NOMO-1 (cell line): ENCODE results near the gene CREB1.

ENCODE experiments used
- DNase-seq, 2 experiments: peaks; one replicate each; lab custom pipeline; 2025; ENCODE audit not compliant: unreplicated experiment in 2 of 2; lab: John Stamatoyannopoulos, UW

CREB1 gene

DNA sequence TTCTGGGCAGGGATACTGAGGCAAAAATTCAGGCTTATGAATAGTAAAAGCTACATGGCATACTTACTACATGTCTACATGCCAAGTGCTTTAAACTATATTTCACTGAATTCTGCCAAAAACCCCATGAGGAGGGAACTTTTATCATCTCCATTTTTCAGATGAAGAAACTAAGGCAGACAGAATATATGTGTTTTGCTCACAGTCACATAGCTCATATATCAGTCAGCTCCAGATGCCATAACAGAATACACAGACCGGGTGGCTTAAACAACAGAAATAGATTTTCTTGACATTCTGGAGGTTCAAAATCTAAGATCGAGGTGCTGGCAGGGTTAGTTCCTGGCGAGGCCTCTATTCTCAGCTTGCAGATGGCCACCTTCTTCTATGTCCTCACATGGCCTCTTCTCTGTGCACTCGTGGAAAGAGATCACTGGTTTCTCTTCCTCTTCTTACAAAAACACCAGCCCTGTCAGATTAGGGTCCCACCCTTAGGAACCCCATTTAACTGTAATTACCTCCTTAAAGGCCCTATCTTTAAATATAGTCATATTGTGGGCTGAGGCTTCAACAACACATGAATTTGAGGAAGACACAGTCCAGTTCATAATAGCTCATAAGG lies 27.1 kb upstream of the CREB1 start:
- DNase-seq: peak; percentile 74 to 89

DNA sequence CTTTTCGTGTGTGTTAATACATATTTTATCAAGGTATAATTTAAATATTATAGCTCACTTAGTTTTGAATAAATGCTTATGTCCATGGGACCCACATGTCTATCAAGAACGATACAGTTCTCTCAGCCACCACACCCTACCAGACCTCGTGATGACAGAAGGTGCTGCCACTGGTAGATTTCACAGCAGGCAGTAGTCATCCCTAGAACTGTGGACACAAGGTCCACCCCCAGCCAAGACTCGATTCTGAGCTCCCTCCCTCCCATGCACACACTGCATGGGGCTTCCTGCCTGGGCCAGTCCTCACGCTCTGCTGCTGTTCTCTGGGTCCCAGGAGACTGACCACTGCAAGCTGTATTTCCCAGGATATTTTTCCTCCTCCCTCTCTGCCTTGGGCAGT lies 26.5 kb upstream of the CREB1 start:
- DNase-seq: peak; percentile 55 to 75

DNA sequence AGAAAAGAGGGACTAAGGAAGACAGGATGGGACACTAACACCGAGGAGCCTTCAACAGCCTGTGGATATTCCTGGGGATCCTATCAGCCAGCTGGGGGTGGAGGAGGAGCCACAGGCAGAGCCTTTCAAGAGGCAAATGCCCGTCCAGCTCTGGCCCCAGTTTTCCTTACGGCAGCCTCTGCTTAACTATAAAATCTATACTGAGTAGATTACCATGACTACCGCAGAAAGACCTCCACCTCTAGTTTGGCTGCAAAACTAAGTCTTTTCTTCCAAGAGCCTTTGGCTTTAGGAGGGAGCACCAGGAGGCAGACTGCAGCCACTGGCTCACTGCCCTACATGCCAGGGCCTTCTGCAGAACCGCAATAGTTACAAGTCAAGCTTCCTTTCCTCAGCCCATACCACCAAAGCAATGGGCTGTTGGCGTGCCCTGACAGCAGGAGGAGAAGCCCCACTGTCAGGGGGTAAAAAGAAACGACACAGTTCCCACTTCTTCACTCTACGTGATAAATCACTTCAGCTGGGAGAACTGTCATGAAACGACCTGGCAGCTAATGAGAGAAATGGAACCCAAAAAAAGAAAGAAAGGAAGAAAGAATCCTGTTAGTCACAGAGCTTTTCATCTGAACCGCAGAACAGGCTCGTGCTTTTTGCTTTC lies 25.1 kb upstream of the CREB1 start:
- DNase-seq: peak; percentile 65 to 69

DNA sequence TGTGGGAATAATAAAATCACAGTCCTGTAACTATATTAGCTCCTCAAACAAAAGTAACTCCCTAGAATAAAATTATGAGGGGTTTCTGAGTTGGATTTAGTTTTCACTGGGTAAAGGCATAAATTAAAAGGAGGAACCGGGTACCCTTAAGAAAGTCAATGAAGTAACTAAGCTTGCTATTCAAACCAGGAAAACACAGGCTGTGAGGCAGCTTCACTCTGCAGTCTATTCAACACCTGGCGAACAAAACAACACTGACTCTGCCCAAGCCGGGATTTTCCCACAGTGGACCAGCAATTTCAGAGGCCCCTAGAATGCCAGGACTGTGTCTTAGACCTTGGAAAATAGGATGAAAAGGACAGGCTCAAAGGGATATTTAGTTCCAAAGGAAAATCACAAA lies 24.6 kb upstream of the CREB1 start:
- peak in 1 of 2 experiments; percentile 69 for DNase-seq

DNA sequence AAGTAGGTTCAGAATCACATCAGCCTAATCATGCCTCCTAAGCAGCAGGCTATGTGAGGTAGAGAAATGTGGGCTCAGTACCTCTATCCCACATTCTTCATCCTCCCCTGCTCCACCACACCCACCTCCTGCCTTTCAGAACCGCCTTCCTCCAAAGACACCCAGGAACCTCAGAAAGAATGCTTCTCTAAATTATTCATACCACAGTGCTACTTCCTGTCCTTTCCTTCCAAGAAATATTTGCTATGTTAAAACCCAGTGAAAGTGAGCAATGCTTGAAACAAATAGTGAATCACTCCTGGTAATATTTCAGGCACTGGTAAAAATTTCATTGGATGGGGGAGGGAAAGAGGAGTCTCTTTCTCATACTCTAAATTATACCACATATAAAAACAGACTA lies 24.0 kb upstream of the CREB1 start:
- peak in 1 of 2 experiments; percentile 33 for DNase-seq

DNA sequence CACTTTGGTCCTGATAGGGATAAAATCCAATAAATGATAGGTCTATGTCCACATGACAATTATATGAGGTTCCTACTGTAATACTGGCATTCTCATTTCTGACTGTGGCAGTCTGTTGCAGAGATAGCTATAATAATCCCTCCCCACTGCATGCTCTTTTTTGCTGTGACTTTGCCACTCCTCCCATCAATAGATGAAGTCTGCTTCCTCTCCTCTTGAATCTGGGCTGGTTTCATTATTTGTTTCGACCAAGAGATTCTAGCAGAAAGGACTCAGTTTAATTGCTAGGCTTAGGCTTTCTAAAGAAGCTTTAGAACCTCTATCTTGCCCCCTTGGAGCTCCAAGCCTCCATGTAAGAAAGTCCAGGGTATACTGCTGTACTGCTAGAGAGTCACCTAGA lies 23.3 kb upstream of the CREB1 start:
- no peak for DNase-seq

DNA sequence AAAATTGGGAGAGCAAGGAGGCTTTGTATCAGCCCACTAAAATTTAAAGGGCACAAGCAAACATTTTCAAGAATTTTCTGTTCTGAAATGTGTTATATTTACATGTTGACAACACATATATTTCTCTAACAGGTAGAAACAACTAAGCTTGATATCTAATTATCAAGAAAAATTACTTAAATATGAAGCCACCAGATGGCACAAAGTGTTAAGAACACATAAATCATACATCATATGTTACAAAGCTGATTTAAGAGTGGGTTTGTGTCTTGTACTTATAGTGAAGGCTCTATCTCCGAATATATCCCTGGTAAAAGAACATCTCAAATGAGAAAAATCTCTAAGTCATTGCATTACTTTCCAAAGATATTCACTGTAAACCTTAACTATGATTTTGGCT lies 19.6 kb upstream of the CREB1 start:
- no peak for DNase-seq

DNA sequence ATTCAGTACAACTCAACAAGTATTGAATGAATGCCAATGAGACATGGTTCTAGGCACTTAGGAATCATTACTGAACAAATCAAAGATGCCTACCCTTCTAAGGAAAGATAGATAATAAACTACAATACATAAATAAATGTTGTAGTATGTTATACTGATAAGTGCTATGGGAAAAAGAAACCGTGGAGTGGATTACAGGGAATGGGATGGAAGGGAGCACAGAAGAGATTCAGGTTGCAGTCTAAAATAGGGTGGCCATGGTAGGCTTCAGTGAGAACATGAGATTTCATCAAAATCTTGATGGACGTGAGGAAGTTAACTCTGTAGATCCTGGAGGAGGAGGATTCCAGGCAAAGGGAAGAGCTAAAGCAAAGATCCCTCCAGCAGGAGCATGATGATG lies 17.9 kb upstream of the CREB1 start:
- DNase-seq: no peak

DNA sequence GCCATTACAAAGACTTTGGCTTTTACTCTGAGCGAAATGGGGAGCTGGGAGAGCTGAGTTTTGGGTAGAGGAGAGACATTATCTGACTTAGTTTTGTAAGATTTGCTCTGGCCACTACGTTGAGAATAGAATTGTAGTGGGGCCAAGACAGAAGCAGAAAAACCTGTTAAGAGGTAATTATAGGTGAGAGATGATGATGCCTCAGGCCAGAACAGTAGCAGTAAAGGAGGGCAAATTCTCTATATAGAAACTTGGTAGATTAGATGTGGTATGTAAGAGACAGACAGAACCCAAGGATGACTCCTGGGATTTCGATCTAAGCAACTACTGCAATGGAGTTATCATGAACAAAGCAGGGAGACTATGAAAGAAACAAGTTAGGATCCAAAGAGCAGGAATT lies 17.4 kb upstream of the CREB1 start:
- DNase-seq: no peak

DNA sequence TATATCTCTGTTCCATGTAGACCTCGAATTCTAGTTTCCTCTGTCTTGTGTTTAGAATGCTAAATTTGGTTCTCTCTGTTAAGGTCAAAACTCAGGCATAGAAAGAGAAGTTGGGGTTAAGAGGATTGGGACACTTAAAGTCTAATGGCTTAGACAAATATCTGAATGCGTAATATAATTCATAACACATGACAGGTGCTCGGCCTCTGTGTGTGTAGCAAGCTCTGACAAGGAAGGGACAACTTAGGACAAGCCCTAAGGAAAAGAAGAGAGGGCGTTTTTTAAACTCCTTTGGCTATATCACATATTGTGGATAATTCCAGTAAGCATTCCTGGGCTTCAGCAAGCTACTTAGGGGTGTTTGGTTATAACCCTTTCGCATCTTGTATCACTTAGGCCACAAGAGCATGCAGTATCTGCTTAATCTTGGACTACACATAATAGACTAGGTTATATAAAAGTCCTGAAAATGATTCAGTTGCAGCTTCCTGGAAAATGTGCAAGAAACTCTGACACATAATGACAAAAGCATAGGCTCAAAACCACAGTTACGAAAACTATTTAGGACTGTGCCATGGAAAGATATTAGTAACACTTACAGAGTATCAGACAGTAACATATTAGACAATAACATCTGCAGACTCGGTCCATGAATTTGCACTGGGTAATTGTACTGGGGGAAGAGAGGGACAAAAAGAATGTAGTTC lies 16.1 kb upstream of the CREB1 start:
- DNase-seq: peak; percentile 52 to 80

DNA sequence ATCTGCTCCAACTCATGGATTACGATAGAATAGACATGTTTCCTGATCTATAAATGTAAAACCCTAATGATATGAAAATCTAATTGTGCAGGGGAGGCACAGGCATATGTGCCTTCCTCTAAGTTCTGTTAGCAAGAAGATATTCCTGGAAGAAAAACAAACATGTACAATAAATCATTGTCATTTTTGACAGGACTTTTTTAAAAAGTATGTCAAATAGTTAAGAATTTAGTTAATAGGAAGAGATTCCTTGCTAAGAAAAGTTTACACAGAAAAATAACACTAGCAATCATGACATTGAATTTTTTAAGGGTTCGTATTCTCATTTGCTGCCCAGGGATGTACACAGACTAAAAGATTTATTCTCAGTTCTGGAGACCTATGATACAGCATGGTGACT lies 15.3 kb upstream of the CREB1 start:
- DNase-seq: no peak

DNA sequence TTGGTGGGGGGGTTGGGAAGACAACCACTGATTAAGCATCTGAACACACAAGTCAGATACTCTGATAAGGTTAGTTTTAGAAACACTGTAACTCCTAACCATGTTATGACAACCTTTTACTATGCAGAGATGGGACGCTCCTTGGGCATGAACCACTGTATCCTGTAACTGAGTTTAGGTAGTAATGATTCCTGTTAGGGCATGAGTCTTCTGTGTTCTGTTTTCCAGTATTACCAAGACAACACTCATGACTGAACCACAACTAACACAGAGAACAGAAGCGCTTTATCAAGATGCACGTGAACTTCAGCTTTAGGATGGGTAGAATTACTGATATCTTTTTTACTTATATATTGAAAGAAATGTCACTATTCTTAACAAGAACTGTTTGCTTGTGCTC lies 14.1 kb upstream of the CREB1 start:
- DNase-seq: no peak

DNA sequence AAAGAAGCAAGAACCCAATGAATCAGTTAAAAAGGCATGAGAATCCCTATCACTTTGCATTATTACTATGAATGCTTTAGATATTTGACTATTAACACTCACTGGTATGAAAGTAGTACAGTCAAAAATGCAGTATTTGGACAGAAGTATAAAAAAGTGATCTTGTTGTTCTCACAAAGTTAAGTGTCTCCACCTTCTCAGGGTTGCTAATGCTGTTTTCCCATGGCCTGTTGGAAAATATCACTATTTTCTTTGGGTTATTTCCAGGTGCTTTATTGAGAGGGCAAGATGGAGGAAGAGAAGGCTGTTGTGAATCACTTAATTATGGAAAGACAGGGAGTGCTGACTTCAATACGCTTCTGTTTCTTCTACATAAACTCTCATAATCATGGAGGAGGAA lies 13.6 kb upstream of the CREB1 start:
- no peak for DNase-seq

DNA sequence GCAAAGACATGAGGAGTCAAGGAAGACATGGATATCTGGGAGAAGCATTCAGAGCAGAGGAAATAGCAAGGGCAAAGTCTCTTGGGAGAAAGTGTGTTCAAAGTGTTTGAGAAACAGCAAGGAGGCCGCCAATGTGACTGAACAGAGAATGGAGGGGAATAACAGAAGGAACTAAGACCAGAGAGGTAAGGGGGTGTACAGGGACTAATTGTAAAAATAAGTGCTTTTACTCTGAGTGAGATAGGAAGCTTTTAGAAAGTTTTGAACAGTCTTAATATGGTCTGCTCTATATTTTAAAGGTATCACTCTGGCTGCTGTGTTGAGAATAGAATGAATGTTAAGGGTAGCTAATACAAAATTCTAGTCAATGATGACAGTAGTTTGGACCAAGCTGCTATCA lies 6.8 kb upstream of the CREB1 start:
- DNase-seq: no peak

DNA sequence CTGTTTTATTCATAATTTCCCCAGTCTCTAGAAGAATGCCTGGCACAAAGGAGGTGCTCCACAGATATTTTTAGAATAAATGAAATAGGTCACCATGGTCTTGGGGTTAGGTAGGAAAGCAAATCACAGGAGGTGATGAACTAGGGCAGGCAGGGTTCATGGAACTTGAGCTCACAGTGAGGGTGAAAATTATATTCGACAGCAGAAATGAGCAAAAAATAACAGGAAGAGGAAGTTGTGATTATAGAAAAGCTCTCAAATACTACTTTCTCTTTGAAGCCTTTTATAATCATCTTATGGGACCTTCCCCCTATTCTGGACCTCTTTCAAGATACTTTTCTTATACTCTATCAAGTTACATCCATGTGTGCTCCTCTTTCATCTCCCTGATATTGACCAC lies 4.5 kb upstream of the CREB1 start:
- DNase-seq: peak in 1 of 2 experiments; percentile 48

DNA sequence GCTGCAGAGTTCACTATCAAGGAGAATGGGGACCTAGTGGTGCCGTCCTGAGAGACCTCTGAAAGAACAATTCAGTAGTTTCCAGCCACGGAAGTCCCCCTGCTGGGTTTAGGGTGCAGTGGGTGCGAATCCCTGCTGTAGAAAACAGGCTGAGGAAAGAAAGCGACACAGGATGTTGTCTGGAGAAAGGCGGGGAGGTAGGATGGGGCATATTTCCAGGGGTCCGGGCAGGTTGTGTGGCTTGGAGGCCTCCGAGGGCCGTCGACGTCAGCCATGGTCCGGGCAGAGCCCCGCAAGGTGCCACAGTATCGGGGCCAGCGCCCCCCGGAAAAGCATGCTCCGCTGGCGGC lies 807 bp upstream of the CREB1 start:
- DNase-seq: peak in 1 of 2 experiments; percentile 11

DNA sequence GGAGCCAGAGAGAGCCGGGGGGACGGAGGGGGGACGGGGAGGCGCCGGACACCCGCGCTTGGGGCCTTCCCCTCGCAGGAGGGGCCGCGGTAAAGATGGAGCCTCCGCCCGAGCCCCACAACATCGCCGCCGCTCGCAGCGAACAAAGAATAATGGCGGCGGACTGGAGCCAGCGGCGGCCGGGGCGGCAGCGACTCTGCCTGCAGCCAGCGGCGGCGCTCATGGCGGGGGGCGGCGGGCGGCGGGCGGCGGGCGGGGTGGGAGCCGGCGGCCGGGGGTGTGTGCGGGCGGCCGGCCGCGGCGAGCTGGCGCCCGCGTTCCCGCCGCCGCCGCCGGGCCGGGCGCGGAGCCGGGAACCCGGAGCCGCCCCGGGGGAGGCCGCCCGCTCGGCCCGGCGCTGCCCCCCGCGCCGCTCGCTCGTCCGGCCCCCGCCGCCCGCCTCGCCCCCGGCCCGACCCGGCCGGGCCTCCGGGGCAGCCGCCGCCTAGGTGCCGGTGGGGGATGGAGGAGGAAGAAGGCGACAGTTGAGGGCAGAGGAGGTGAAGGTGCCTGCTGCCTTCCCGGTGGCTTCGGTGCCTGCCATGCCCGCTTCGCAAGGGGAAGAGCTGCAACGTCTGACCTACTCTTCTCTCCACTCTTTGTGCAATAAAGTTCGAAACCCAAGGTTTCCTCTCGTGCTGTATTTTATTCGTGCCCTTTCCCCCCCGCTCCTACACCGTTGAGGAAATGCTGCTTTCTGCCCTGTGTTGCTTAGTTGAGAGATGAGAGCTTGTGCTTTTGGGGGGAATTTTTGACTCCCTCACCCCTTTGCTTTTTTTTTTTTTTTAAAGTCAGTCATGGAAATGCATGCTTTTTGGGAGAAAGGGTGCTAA lies 634 bp downstream of the CREB1 start:
- peak; percentile 62 to 70 for DNase-seq

DNA sequence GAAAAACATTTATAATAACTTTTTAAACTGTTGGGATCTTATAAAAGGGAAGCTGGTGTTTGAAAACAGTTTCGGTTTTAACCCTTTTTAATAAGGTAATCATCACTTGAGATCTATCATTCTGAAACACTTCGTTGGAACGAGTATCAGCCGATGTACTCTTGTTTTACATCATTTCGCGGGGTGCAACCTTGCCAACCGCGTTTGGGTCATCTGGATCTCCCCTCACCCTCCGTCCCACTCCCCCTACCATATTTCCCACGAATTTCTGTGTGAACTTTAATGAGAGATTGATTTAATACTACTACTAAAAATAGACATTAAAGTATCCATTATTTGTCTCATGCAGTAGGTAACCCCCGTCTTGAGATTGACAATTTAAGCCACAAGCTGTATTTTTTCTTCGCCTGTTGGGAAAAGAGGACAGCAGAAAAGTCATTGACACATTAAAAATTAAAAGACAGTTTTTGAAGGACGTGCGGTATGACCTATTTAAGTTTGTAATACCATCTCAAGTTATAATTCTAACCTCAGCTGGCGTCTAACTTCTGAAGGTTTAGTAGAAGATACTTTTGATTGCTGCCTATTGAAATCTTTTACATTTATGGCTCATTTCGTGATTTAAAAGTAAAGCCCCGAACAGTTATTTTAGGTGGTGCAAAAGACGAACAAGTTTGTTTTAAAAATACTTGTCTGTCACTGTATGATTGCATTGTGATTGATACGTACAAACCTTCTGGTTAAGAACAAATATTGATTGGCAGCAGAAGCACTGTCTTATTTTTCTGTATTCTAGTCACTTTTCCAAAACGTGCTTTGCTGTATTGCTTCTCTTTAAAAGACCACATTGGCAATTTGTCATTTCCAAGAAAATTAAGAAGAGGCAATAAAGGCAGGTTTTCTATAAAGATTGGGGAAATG lies 1.5 kb downstream of the CREB1 start:
- DNase-seq: peak in 1 of 2 experiments; percentile 70

DNA sequence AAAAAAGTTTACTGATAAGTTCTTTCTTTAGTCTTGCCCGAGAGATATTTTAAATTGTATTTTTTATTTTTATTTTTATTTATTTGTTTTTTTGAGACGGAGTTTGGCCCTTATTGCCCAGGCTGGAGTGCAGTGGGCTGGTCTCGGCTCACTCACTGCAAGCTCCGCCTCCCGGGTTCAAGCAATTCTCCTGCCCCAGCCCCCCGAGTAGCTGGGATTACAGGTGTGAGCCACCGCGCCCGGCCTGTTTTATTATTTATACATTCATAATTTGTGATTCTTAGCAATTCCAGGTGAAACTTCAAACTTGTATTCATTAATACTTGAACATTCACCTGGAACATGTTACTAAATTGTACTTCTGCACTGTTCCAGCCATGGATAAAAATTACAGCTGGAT lies 2.9 kb downstream of the CREB1 start:
- DNase-seq: no peak

DNA sequence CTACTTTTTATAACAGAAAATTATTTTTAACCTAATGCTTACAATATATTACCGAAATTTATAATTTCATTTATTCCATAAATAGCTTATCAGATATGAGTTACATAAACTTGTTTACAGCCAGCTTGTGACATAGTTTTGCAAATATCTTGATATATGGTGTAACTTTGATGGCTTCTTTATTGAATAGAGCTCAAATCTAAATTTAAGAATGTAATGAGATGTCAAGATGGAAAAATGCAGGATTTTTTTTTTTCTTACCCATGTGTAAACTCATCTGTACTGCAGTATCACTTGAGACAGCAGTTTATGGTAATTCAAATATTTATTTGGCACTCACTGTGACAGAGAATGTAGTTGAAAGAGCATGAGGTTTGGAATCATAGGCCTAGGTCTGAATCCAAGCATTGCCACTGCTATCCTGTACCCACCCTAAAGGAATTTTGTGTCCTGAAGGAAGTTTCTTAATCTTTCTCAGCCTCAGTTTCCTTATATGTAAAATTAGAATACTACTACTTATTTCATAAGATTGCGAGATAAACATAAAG lies 3.8 kb downstream of the CREB1 start:
- no peak for DNase-seq
